ENCODE results near the gene IQGAP2. TPM values are rescaled to one million over a fixed set of nuclear protein-coding genes. Genes with fewer than 3 reads are reported as not detected.

The IQGAP2 gene
- total and polyA plus RNA-seq, 9 of the 15 experiments (the other 6 are each of a cell fraction or from before 2014, with no cell fraction given): 8.7 to 23.2 (median 17.4) TPM

GRCh38 chr5:76696251-76696650 lies 293.2 kb downstream of the IQGAP2 start:
- FAIRE-seq (no peak), ATAC-seq (no peak), DNase-seq (ENCODE audit: extremely low read depth in 1 of 4, low spot score in 3 of 4) (no peak)
- H3K4me2 ChIP-seq (ENCODE audit: insufficient read depth, low read length): no peak overlapping the region
- ChIA-PET CTCF (ENCODE audit: low intra/inter-chr PET ratio) (no interaction called here), POLR2A (interaction anchor here (0.7 kb wide), 1 partner anchor 1202 kb away, joined by 3 read pairs; no protein-coding TSS in a partner anchor)
- H4K20me1 ChIP-seq (replicated peaks; ENCODE audit: control insufficient read depth, insufficient read depth, low read length): no peaks in the 10 kb centered on the region
- TF ChIP-seq SMARCA4 (IDR thresholded peaks at IDR 0.05) (0 out of 2 replicates have a peak, but pooled peaks have one; percentile 21), ETV1 (tag; conservative IDR thresholded peaks at IDR 0.05; ENCODE audit: low read depth) (peak; percentile 71), NCOA4 (IDR thresholded peaks at IDR 0.05; ENCODE audit: partially characterized antibody) (no peak), KDM4B (IDR thresholded peaks at IDR 0.05; ENCODE audit: borderline replicate concordance in 2 of 2, low read depth in 1 of 2) (no peak), TCF3 (CRISPR knock-in tag; IDR thresholded peaks at IDR 0.05) (peak; percentile 48), FUS (optimal IDR thresholded peaks at IDR 0.05; ENCODE audit: low read depth, low read length) (no peak), NONO (IDR thresholded peaks at IDR 0.05; ENCODE audit: low read depth in 2 of 2, low read length in 1 of 2) (no peak), ZNF830 (CRISPR knock-in tag; IDR thresholded peaks at IDR 0.05) (no peak), ARID3B (CRISPR knock-in tag; IDR thresholded peaks at IDR 0.05; ENCODE audit: borderline replicate concordance) (no peak), RERE (CRISPR knock-in tag; IDR thresholded peaks at IDR 0.05; ENCODE audit: borderline replicate concordance) (no peak), GABPA (tag; conservative IDR thresholded peaks at IDR 0.05; ENCODE audit: low read depth) (0 out of 2 replicates have a peak, but pooled peaks have one; percentile 17)
- in situ Hi-C loops (cut with MboI): no loop called here
- H3K9me1 ChIP-seq (ENCODE audit: control insufficient read depth, insufficient read depth, low read length): no peaks in the 10 kb centered on the region
- H3K79me2 ChIP-seq (ENCODE audit: control insufficient read depth, insufficient read depth, low read length): no peaks in the 10 kb centered on the region
- peaks cover 0 to 11% of the 10 kb centered on the region in 2 experiments; a peak in 3 of 5 replicates for H3K4me1 ChIP-seq (replicated peaks in 1 of 2; ENCODE audit: control insufficient read depth in 2 of 2, insufficient read depth in 2 of 2, low read length in 2 of 2)
- H2AFZ ChIP-seq (ENCODE audit: low read depth, low read length): 0 out of 2 replicates have a peak overlapping the region, but pooled peaks have one; percentile 14
- H3K9ac ChIP-seq (ENCODE audit: insufficient read depth in 1 of 2, low read depth in 2 of 2, low read length in 2 of 2): no peak overlapping the region
- H3K27me3 ChIP-seq (ENCODE audit: control insufficient read depth in 2 of 2, insufficient read depth in 2 of 2, low read length in 2 of 2): no peaks in the 10 kb centered on the region
- intact Hi-C loops (cut with micrococcal nuclease): no loop called here
- no TSS peak for BruUV-seq (replicated peaks)
- H3K36me3 ChIP-seq (ENCODE audit: control insufficient read depth, insufficient read depth, low read length): no peaks in the 10 kb centered on the region; the same call in 2 of the 3 replicates
- no peaks in the 10 kb centered on the region for H3K9me3 ChIP-seq (replicated peaks; ENCODE audit: control insufficient read depth, insufficient read depth, low read depth, low read length)
- H3K4me3 ChIP-seq: no peak overlapping the region
- H3K27ac ChIP-seq (ENCODE audit: extremely low read depth, low read depth, low read length): peak overlapping the region; percentile 6; the same call in 2 of the 3 replicates
- 83% methylated on average over 1 of the region's 1 CpG for WGBS (ENCODE audit: insufficient coverage, low coverage, missing lambda C conversion rate)
